Activated CD8-positive, alpha-beta memory T cell treated with anti-CD3 and anti-CD28 coated beads, Interleukin-2, amount 50 U/mL, for 48 hours (primary cell): ENCODE measurements around the gene FATE1.

Source experiments
- DNase-seq: peaks from one replicate; pipeline ENCODE4 v3.0.0-alpha.2; 2020

Gene FATE1

DNA sequence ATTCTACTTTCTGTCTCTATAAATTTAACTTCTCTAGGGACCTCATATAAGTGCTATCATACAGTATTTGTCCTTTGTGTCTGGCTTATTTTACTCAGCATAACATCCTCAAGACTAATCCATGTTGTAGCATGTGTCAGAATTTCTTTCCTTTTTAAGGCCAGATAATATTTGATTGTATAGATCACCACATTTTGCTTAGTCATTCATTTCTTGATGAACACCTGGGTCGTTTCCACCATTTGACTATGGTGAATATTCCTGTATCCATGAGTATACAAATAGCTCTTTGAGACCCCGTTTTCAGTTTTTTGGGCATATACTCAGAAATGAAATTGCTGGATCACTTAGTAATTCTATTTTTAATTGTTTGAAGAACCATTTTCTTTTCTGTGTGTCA, 30.7 kb downstream of the FATE1 start:
- no peak for DNase-seq

GRCh38 chrX:151750511-151750910, 34.7 kb downstream of the FATE1 start:
- no peak for DNase-seq

GRCh38 chrX:151752847-151753246, 37.0 kb downstream of the FATE1 start:
- no peak for DNase-seq

DNA sequence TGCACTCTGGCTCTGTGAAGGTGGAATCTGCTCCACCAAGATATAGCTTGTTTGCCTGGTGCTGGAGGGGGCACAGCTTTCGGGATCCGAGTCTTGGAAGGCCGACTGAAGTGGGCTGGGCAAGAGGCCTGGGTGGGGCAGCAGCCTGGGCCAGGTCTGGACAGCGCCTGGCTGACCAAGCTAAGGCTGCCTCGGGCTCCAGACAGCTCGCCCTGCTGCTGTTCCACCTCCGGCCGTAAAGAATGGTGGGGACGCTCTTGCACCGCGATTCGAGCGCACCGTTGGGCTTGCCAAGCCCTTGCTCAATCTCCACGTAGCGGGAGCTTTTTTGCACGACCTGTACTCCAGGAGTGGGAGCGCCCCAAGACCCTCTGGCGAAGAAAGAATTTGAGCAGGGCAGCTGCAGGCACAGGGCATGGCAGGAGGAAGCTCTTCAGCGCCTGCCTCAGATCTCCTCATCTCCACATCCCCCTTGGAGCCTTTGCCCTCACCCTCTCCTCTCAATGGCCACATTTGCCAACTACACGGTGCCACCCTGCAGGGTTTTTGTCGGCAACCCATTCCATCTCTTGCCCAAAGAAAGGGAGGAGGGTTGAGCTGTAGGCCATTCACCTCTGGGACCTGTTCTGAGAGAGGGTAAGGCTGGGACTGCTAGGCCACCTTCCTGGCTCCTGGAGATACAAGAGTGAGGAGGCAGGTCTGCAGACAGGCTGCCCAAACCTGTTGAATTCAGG, 37.6 kb downstream of the FATE1 start:
- DNase-seq: peak; percentile 53

GRCh38 chrX:151754047-151754429, 38.2 kb downstream of the FATE1 start:
- DNase-seq: no peak

- no peak for DNase-seq
Observed at GRCh38 chrX:151754641-151755215, 38.9 kb downstream of the FATE1 start.

DNA sequence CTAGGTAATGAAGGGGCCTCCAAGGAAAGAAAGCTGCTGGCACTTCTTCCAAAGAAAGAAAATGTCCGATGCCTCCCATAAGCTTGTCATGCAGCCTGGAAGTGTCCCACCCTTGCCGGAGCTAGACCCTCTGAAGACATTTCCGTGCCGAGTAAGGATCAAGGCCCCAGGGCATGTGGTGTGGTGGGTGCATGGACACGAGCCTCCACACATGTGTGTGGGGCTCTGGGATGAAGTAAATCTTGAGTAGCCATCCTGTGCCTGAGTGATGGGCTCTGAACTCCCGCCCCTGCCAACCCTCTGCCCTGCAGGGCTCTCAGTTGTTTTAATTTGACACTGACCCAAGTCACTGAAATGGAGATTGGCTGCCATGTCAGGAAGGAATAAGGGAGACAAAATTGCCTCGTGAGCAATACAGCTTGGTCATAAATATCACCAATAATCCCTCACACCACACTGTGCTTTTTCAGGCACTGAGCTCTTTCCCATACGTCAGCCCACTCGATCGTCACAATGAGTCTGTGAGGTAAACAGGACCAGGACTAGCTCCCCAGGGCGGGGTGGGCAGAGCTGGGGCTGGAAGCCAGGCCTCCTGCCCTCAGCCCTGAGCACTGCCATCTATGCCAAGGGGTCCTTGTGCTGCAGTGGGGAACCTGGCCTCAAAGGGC, 43.3 kb downstream of the FATE1 start:
- DNase-seq: no peak

DNA sequence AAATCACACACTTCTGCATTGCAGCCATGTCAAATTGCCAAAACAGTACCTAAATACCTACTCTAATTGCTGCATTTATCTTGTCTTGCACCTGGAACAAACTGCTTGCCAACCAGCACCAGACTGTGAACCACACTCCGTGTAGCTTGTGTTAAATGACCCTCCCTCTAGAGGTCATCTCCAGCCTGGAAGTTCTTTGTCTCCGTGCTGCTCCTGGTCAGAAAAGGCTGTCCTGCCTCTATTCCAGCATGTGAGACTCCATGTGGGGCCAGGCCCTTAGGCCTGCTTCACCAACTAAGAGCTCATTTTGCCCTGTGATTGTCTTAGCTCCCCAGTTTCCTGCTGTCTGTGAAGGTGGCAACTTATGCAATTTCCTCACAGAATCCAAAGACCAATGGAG, 47.0 kb downstream of the FATE1 start:
- DNase-seq: no peak

GRCh38 chrX:151763711-151764110, 47.9 kb downstream of the FATE1 start:
- no peak for DNase-seq

DNA sequence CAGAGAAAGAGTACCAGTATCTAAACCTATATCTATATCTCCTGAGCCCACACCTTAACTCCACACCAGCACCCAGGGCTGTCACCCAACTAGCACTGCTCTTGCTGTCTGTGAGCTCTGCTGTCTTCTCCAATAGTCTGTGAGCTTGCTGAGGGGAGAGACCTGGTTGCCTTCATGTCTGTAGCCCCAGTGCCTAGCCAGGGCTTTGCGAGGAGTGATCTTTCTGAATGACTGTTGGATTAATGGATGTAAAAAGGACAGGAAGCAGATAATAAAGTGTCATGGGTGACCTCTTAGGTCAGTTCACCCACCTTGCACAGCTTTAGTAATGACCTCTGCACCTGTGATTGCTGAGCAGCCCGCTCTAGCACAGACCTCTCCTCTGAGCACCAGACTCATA, 49.2 kb downstream of the FATE1 start:
- DNase-seq: no peak

DNA sequence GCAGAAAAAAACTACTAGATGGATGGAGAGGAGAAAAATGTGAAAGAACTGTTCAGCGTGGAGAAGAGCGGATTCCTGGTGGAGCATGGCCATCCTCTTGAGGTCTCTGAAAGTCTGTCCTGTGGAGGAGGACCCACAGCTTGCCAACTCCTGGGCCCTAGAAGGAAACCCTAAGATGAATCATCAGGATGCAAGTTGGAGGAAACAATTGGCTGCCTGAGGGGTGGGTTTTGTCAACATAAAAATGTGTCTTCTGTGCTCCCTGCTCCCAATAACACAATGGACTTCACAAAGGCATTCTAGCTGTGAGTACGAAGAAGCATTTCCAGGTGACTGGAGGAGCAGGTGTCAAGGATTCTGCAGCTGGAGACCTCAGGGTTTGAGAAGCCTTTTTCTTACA, 55.9 kb downstream of the FATE1 start:
- no peak for DNase-seq
